DOHH2 (cell line): ENCODE results near the gene USP35.
"Not testable (repeated sequence)": the region's sequence is repeated elsewhere in the genome, so short reads cannot be mapped to it uniquely, and the experiment has no call there.

Experiments
- H3F3A ChIP-seq: fragments of 200-600 bp; sonication (generic), shearing (Covaris generic); 2 replicates; pipeline ENCODE4 v1.6.0; 2016; ENCODE audit warnings: antibody characterized with exemption, mild to moderate bottlenecking; ENCODE audit not compliant: control insufficient read depth, insufficient read depth
- H3K27ac ChIP-seq: fragments of 200-600 bp; sonication (generic); 2 replicates; pipeline ENCODE4 v1.5.1; 2014; ENCODE audit warnings: low read depth, mild to moderate bottlenecking, low read length, moderate library complexity
- H3K27me3 ChIP-seq: fragments of 200-600 bp; sonication (generic); 2 replicates; pipeline ENCODE4 v1.6.1; 2014; ENCODE audit warnings: mild to moderate bottlenecking, low read length, mixed read lengths; ENCODE audit not compliant: control insufficient read depth
- H3K36me3 ChIP-seq: fragments of 200-600 bp; sonication (generic); 2 replicates; pipeline ENCODE4 v1.6.1; 2014; ENCODE audit warnings: mild to moderate bottlenecking, low read length, moderate library complexity, mixed read lengths; ENCODE audit not compliant: control insufficient read depth
- H3K4me1 ChIP-seq: fragments of 200-600 bp; sonication (generic); 2 replicates; pipeline ENCODE4 v1.6.1; 2014; ENCODE audit warnings: mild to moderate bottlenecking, low read length, mixed read lengths; ENCODE audit not compliant: control insufficient read depth
- H3K4me2 ChIP-seq: fragments of 200-600 bp; sonication (generic); 2 replicates; pipeline ENCODE4 v1.6.0; 2014; ENCODE audit warnings: mild to moderate bottlenecking, low read length, moderate library complexity
- H3K4me3 ChIP-seq: fragments of 200-600 bp; sonication (generic); 2 replicates; pipeline ENCODE4 v1.5.1; 2014; ENCODE audit warnings: mild to moderate bottlenecking, low read length, mixed read lengths
- H3K79me2 ChIP-seq: fragments of 200-600 bp; sonication (generic); 2 replicates; pipeline ENCODE4 v1.6.1; 2014; ENCODE audit warnings: mild to moderate bottlenecking, low read length, mixed read lengths; ENCODE audit not compliant: control insufficient read depth
- H3K9me2 ChIP-seq: fragments of 200-600 bp; sonication (generic); replicated peaks from 2 replicates; pipeline ENCODE4 v1.6.1; 2014; ENCODE audit warnings: mild to moderate bottlenecking, low read length, mixed read lengths; ENCODE audit not compliant: control insufficient read depth
- H3K9me3 ChIP-seq: fragments of 200-600 bp; sonication (generic); 2 replicates; pipeline ENCODE4 v1.6.1; 2014; ENCODE audit warnings: antibody characterized with exemption, low read length, mixed read lengths; ENCODE audit not compliant: control insufficient read depth, insufficient read depth
- H4K20me1 ChIP-seq: fragments of 200-600 bp; sonication (generic); 2 replicates; pipeline ENCODE4 v1.6.0; 2014; ENCODE audit warnings: low read depth, mild to moderate bottlenecking, antibody characterized with exemption, low read length, moderate library complexity; ENCODE audit not compliant: control insufficient read depth, insufficient read depth
- EZH2phosphoT487 ChIP-seq: fragments of 200-600 bp; sonication (generic); IDR thresholded peaks from 2 replicates; pipeline ENCODE4 v1.6.1; 2017; ENCODE audit warnings: borderline replicate concordance, mild to moderate bottlenecking, antibody characterized with exemption, low read length, moderate library complexity, mixed read lengths
- TF ChIP-seq, protein P1 (sequence below): fragments of 200-600 bp; sonication (generic); IDR thresholded peaks from one replicate; pipeline ENCODE4 v1.5.1; 2014; ENCODE audit warnings: antibody characterized with exemption, mild to moderate bottlenecking, low read depth, low read length; ENCODE audit not compliant: poor library complexity, severe bottlenecking

The USP35 gene

DNA sequence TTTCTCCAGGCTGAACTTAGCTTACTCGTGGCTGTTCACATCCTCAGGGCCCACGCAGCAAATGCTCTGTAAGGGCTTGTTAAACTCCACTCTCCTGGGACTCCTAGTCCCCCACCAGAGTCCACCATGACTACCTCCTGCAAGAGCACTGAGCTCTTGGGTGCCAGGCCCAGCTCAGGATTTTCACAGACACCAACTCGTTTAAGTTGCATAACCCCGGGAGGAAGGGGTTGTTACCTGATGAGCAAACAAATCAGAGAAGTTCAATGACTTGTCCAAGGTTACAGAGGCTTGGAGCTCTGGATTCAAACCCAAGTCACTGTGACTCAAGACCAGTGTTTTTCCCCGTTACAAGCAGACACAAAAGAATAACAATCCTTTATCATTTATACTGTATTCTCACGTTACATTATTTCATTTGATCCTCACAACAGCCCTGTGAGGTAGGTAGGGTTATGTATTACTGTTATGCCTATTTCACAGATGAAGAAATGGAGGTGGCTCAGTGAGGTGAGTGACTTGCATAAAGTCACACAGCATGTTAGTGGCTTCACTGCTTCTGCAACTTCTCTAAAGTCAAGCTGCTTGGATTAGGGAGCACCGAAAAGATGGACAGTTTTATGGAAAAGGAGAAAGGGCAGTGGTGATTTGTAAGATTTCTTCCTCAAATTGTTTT lies 17.7 kb upstream of the USP35 start:
- Histone ChIP-seq H3F3A (no peaks in the 10 kb centered on the region), H3K4me1 (no peaks in the 10 kb centered on the region), H4K20me1 (no peaks in the 10 kb centered on the region), H3K27me3 (no peaks in the 10 kb centered on the region), H3K9me2 (no peaks in the 10 kb centered on the region), H3K4me2 (no peak overlapping the region), H3K36me3 (no peaks in the 10 kb centered on the region), H3K4me3 (no peak overlapping the region), H3K9me3 (no peaks in the 10 kb centered on the region), H3K27ac (no peak overlapping the region), H3K79me2 (no peaks in the 10 kb centered on the region)
- TF ChIP-seq, protein P1, sequence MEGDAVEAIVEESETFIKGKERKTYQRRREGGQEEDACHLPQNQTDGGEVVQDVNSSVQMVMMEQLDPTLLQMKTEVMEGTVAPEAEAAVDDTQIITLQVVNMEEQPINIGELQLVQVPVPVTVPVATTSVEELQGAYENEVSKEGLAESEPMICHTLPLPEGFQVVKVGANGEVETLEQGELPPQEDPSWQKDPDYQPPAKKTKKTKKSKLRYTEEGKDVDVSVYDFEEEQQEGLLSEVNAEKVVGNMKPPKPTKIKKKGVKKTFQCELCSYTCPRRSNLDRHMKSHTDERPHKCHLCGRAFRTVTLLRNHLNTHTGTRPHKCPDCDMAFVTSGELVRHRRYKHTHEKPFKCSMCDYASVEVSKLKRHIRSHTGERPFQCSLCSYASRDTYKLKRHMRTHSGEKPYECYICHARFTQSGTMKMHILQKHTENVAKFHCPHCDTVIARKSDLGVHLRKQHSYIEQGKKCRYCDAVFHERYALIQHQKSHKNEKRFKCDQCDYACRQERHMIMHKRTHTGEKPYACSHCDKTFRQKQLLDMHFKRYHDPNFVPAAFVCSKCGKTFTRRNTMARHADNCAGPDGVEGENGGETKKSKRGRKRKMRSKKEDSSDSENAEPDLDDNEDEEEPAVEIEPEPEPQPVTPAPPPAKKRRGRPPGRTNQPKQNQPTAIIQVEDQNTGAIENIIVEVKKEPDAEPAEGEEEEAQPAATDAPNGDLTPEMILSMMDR, result no peak
- TF ChIP-seq EZH2phosphoT487, result no peak

DNA sequence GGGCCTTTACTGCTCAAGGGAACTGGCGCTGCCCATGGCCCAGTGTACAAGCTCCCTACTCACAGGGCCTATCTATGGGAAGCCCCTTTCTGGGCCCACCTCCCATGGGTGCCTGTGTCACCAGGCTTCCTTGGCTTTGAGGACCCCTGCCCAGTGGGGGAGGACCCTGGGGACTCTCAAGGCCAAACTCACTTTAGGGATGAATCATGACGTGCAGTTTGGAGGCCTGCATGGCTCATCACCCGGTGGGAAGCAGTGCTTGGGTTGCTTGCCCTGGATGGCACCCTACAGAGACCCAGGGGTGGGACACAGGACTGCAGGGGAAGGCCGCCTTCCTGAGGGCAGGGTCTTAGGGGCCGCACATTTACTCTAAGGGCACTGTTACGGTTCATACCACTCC lies 16.8 kb upstream of the USP35 start:
- TF ChIP-seq EZH2phosphoT487, result no peak
- TF ChIP-seq, protein P1, result no peak
- no peak overlapping the region for H3K4me3 ChIP-seq
- no peaks in the 10 kb centered on the region for H4K20me1 ChIP-seq
- no peak overlapping the region for H3K27ac ChIP-seq
- H3K4me1 ChIP-seq, result no peaks in the 10 kb centered on the region
- no peaks in the 10 kb centered on the region for H3K79me2 ChIP-seq
- no peak overlapping the region for H3K4me2 ChIP-seq
- H3K9me2 ChIP-seq, result no peaks in the 10 kb centered on the region
- no peaks in the 10 kb centered on the region for H3K36me3 ChIP-seq
- no peaks in the 10 kb centered on the region for H3K27me3 ChIP-seq
- H3K9me3 ChIP-seq, result no peaks in the 10 kb centered on the region
- H3F3A ChIP-seq, result no peaks in the 10 kb centered on the region

DNA sequence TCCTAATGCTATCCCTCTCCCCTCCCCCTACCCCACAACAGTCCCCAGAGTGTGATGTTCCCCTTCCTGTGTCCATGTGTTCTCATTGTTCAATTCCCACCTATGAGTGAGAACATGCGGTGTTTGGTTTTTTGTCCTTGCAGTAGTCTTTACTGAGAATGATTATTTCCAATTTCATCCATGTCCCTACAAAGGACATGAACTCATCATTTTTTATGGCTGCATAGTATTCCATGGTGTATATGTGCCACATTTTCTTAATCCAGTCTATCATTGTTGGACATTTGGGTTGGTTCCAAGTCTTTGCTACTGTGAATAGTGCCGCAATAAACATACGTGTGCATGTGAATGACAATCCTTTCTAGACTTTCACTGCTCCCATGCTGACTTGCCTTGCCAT lies 12.9 kb upstream of the USP35 start:
- H3K9me2 ChIP-seq, H3K27ac ChIP-seq, H3K36me3 ChIP-seq, H3K4me2 ChIP-seq, H3K4me1 ChIP-seq, H3K27me3 ChIP-seq, H4K20me1 ChIP-seq, H3K79me2 ChIP-seq, H3F3A ChIP-seq, H3K9me3 ChIP-seq, H3K4me3 ChIP-seq: not testable (repeated sequence)

DNA sequence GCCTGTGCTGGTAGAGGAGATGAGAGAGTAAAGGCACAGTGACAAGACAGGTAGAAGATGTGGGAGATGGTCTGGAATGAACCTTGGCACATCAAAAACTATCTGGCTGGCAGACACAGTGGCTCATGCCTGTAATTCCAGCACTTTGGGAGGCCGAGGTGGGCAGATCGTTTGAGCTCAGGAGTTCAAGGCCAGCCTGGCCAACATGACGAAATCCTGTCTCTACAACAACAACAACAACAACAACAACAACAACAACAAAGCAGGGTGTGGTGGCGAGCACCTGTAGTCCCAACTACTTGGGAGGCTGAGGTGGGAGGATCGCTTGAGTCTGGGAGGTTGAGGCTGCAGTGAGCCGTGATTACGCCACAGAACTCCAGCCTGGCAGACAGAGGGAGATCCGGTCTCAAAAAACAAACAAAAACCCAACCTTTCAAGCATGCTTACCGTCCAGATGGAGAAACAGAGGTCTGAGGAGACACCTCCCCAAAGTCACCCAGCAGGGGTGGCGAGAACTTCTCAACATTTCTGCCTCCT lies 12.0 kb upstream of the USP35 start:
- Histone ChIP-seq H3K4me2 (no peak overlapping the region), H3K9me3 (no peaks in the 10 kb centered on the region), H4K20me1 (no peaks in the 10 kb centered on the region), H3K9me2 (no peaks in the 10 kb centered on the region), H3K4me1 (no peaks in the 10 kb centered on the region), H3K4me3 (no peak overlapping the region), H3K27ac (no peak overlapping the region), H3K36me3 (no peaks in the 10 kb centered on the region), H3K27me3 (no peaks in the 10 kb centered on the region), H3F3A (no peaks in the 10 kb centered on the region), H3K79me2 (no peaks in the 10 kb centered on the region)
- TF ChIP-seq, protein P1, result no peak
- TF ChIP-seq EZH2phosphoT487, result no peak
